ENCODE measurements around the gene PLEKHA8. TPM values are rescaled to one million over a fixed set of nuclear protein-coding genes. Genes with fewer than 3 reads are reported as not detected.
A peak's percentile ranks its signal among the peaks of the same experiment; 100 is the strongest.

The PLEKHA8 gene
- total RNA-seq, 2 experiments from 2014 or later = 11.0 to 31.7 TPM

DNA sequence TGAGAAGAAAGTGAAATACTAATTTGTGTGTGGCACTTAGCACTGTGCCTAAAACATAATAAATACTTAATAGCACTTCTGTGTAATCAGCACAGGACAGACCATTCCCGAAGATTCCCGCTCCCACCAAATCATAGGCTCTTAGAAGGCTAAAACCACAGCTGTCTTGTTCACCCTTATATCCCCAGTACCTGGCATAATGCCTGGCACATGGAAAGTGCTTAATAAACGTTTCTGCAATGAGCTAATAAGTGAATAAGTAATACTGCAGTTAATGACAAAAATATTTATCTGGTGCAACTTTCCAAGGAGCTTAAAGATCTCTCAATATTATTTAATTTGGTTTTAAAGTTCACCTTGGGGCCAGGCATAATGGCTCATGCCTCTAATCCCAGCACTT is 149.8 kb downstream of the PLEKHA8 start:
- H3K9me3 ChIP-seq (ENCODE audit: low read length) = no peaks in the 10 kb centered on the region
- no peak for DNase-seq (ENCODE audit: low spot score)
- no peaks in the 10 kb centered on the region for H4K20me1 ChIP-seq (ENCODE audit: insufficient read depth, low read length)
- ChIA-PET CTCF (ENCODE audit: unreplicated experiment) (interaction anchor here (1.1 kb wide), 1 partner anchor 13 kb away, joined by 6 read pairs; no protein-coding TSS in a partner anchor), POLR2A (interaction anchor here (0.6 to 2.3 kb wide), 6 partner anchors 8 to 322 kb away, joined by 3 to 21 read pairs (median 3); no protein-coding TSS in a partner anchor)
- H3K27ac ChIP-seq (ENCODE audit: low read depth, low read length, poor library complexity, severe bottlenecking) = no peak overlapping the region
- no TSS peak for BruUV-seq (replicated peaks)
- peaks cover 28% of the 10 kb centered on the region for H3K4me1 ChIP-seq (ENCODE audit: insufficient read depth, low read length, poor library complexity, severe bottlenecking)
- intact Hi-C loops (cut with micrococcal nuclease; ENCODE audit: unreplicated experiment) = no loop called here
- no peak overlapping the region for H2AFZ ChIP-seq (ENCODE audit: low read length)
- no peaks in the 10 kb centered on the region for H3K9me2 ChIP-seq (ENCODE audit: insufficient read depth, low read length)
- no peaks in the 10 kb centered on the region for H3K36me3 ChIP-seq (ENCODE audit: insufficient read depth, low read length)
- no peak overlapping the region for H3K4me3 ChIP-seq (ENCODE audit: low read depth, low read length, poor library complexity, severe bottlenecking)
- peak overlapping the region; percentile 72; the same call in 1 of the 2 replicates for H3K4me2 ChIP-seq (ENCODE audit: low read length)
- H3K79me2 ChIP-seq (ENCODE audit: insufficient read depth, low read depth, low read length) = no peaks in the 10 kb centered on the region
- TF ChIP-seq EZH2phosphoT487 (IDR thresholded peaks at IDR 0.05; ENCODE audit: borderline replicate concordance, low read depth, low read length) = no peak
- TF ChIP-seq, protein P1, sequence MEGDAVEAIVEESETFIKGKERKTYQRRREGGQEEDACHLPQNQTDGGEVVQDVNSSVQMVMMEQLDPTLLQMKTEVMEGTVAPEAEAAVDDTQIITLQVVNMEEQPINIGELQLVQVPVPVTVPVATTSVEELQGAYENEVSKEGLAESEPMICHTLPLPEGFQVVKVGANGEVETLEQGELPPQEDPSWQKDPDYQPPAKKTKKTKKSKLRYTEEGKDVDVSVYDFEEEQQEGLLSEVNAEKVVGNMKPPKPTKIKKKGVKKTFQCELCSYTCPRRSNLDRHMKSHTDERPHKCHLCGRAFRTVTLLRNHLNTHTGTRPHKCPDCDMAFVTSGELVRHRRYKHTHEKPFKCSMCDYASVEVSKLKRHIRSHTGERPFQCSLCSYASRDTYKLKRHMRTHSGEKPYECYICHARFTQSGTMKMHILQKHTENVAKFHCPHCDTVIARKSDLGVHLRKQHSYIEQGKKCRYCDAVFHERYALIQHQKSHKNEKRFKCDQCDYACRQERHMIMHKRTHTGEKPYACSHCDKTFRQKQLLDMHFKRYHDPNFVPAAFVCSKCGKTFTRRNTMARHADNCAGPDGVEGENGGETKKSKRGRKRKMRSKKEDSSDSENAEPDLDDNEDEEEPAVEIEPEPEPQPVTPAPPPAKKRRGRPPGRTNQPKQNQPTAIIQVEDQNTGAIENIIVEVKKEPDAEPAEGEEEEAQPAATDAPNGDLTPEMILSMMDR (conservative IDR thresholded peaks at IDR 0.05; ENCODE audit: low read length) = no peak

DNA sequence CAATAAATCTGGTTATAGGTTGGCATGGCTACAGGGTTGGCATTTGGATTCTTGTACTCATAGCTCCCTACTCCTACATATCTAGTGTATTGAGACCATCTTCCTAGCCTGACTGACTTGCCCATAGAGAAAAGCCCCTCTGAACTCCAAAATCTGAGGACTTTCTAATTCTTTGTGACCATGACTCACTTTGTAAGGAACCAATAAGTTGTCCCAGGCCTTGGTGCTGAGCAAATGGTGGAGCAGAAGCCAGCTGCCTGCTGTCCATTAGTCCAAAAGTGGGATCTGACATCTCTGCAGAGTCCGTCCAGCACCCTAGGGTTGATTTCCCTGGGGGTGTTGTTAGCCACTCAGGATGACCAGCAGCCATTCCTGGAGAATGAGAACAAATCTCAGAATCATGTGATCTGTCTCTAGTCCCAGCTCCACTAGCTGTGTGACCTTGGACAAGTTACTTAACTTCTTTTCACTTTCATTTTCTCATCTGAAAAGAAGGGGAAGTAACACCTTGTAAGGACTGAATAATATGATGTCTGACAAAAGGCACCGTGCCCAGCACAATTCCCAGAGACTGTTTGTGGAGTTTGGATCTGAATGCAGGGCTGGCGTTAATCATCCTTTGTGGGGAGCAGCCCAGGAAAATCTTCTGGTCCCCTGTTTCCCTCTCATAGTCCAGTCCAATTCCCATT is 150.7 kb downstream of the PLEKHA8 start:
- no TSS peak for BruUV-seq (replicated peaks)
- POLR2A ChIA-PET = interaction anchor here (0.6 to 2.3 kb wide), 18 partner anchors 9 to 1459 kb away, joined by 3 to 21 read pairs (median 4); no protein-coding TSS in a partner anchor
- Histone ChIP-seq H3K9me2 (ENCODE audit: insufficient read depth, low read length) (no peaks in the 10 kb centered on the region), H3K4me2 (ENCODE audit: low read length) (peak overlapping the region; percentile 72), H3K9me3 (ENCODE audit: low read length) (no peaks in the 10 kb centered on the region), H2AFZ (ENCODE audit: low read length) (peak overlapping the region; percentile 96), H4K20me1 (ENCODE audit: insufficient read depth, low read length) (no peaks in the 10 kb centered on the region), H3K27ac (ENCODE audit: low read depth, low read length, poor library complexity, severe bottlenecking) (peak overlapping the region; percentile 8), H3K4me3 (ENCODE audit: low read depth, low read length, poor library complexity, severe bottlenecking) (peak overlapping the region; percentile 43), H3K36me3 (ENCODE audit: insufficient read depth, low read length) (no peaks in the 10 kb centered on the region), H3K79me2 (ENCODE audit: insufficient read depth, low read depth, low read length) (no peaks in the 10 kb centered on the region), H3K4me1 (ENCODE audit: insufficient read depth, low read length, poor library complexity, severe bottlenecking) (peaks cover 28% of the 10 kb centered on the region)
- peak; percentile 69 for DNase-seq (ENCODE audit: low spot score)
- intact Hi-C loops (cut with micrococcal nuclease; ENCODE audit: unreplicated experiment) = no loop called here
- CTCF ChIA-PET (ENCODE audit: unreplicated experiment) = no interaction called here
- no peak for TF ChIP-seq EZH2phosphoT487 (IDR thresholded peaks at IDR 0.05; ENCODE audit: borderline replicate concordance, low read depth, low read length)
- TF ChIP-seq, protein P1 (conservative IDR thresholded peaks at IDR 0.05; ENCODE audit: low read length) = no peak

Small RNAs within 50 kb of the gene (small RNA-seq; reads per million reads assigned to genes)
- gene RPS27P16 = not detected

Other genes starting within 250 kb of the PLEKHA8 start
- 0.10 TPM in 1 of 2 replicates, not detected in the other for gene WIPF3, start 221.9 kb upstream of the PLEKHA8 start, total RNA-seq (2014; rRNA removed; shearing (Covaris generic))
- gene WIPF3, start 221.9 kb upstream of the PLEKHA8 start, total RNA-seq (2022) = not detected in 2 replicates
- 32.5 and 37.1 TPM in 2 replicates for gene SCRN1, start 38.6 kb upstream of the PLEKHA8 start, total RNA-seq (2014; rRNA removed; shearing (Covaris generic))
- 58.3 and 62.7 TPM in 2 replicates for gene SCRN1, start 38.6 kb upstream of the PLEKHA8 start, total RNA-seq (2022)
- gene FKBP14, start 1.7 kb upstream of the PLEKHA8 start, total RNA-seq (2014; rRNA removed; shearing (Covaris generic)) = 5.3 and 6.3 TPM in 2 replicates
- 15.9 and 17.9 TPM in 2 replicates for gene FKBP14, start 1.7 kb upstream of the PLEKHA8 start, total RNA-seq (2022)
- gene MTURN, start 106.6 kb downstream of the PLEKHA8 start, total RNA-seq (2014; rRNA removed; shearing (Covaris generic)) = 1.7 and 2.9 TPM in 2 replicates
- gene MTURN, start 106.6 kb downstream of the PLEKHA8 start, total RNA-seq (2022) = 3.3 and 4.1 TPM in 2 replicates